H1 (cell line): ENCODE measurements around the gene AFG1L. TPM values are rescaled to one million over a fixed set of nuclear protein-coding genes. Genes with fewer than 3 reads are reported as not detected.

Experiments used
- CTCF ChIA-PET: fragments of 300-600 bp; sonication (Branson Sonifier 250); formaldehyde crosslinking; loops from one replicate; lab custom pipeline; 2021; ENCODE audit not compliant: partially characterized antibody; lab: Charles Lee
- POLR2A ChIA-PET: fragments of 300-600 bp; sonication (Branson Sonifier 250); formaldehyde crosslinking; loops from one replicate; lab custom pipeline; 2021; ENCODE audit warnings: inconsistent platforms; ENCODE audit not compliant: partially characterized antibody; lab: Charles Lee
- DNase-seq, 2 experiments: peaks; one replicate each; pipeline versions ENCODE4 v3.0.0 to v3.0.0-alpha.2; 2010 to 2022; ENCODE audit warnings: low spot score in 2 of 2, low read depth in 1 of 2, mixed read lengths in 1 of 2
- FAIRE-seq: peaks from 2 replicates; lab custom pipeline; 2011; peaks lifted over from hg19 to GRCh38; lab: Jason Lieb, UNC
- H2AFZ ChIP-seq: 2 replicates; pipeline ENCODE4 v1.8.1; 2012; ENCODE audit warnings: low read length, inconsistent platforms
- H2AK5ac ChIP-seq: 2 replicates; pipeline ENCODE4 v1.6.1; 2013; ENCODE audit warnings: low read depth, low read length
- H2BK120ac ChIP-seq: replicated peaks from 2 replicates; pipeline ENCODE3; 2013; ENCODE audit warnings: low read depth, low read length, inconsistent platforms
- H2BK12ac ChIP-seq: 2 replicates; pipeline ENCODE4 v1.6.1; 2013; ENCODE audit warnings: low read depth, low read length
- H2BK15ac ChIP-seq: 2 replicates; pipeline ENCODE4 v1.6.1; 2013; ENCODE audit warnings: low read length
- H2BK20ac ChIP-seq: 2 replicates; pipeline ENCODE4 v1.6.1; 2013; ENCODE audit warnings: low read length
- H2BK5ac ChIP-seq: 2 replicates; pipeline ENCODE4 v1.6.1; 2013; ENCODE audit warnings: low read depth, low read length
- H3K14ac ChIP-seq: 2 replicates; pipeline ENCODE4 v1.6.1; 2013; ENCODE audit warnings: inconsistent platforms; ENCODE audit not compliant: insufficient read length
- H3K18ac ChIP-seq: 2 replicates; pipeline ENCODE4 v1.6.1; 2013; ENCODE audit warnings: low read length; ENCODE audit errors: extremely low read depth
- H3K23ac ChIP-seq: 2 replicates; pipeline ENCODE4 v1.6.1; 2013; ENCODE audit warnings: inconsistent platforms; ENCODE audit not compliant: insufficient read length
- H3K23me2 ChIP-seq: 2 replicates; pipeline ENCODE4 v1.6.1; 2013; ENCODE audit warnings: low read depth, low read length
- H3K27ac ChIP-seq: 2 replicates; pipeline ENCODE4 v1.6.1; 2011; ENCODE audit warnings: low read depth, low read length, inconsistent platforms
- H3K27me3 ChIP-seq, 4 experiments: replicated peaks in 1 of 4; 1 replicate in 1 of 4; 2 replicates in 3 of 4; pipeline versions ENCODE4 v1.6.1 to v1.8.1; 2011 to 2013; ENCODE audit warnings: low read length in 3 of 4, mild to moderate bottlenecking in 3 of 4, inconsistent platforms in 2 of 4, mixed read lengths in 2 of 4, moderate library complexity in 1 of 4; ENCODE audit not compliant: control insufficient read depth in 3 of 4, insufficient read depth in 3 of 4; ENCODE audit errors: extremely low read depth in 1 of 4
- H3K36me3 ChIP-seq, 4 experiments: 2 replicates each; pipeline versions ENCODE4 v1.6.1 to v1.8.1; 2011 to 2013; ENCODE audit warnings: mild to moderate bottlenecking in 4 of 4, low read length in 3 of 4, moderate library complexity in 2 of 4, control low read depth in 1 of 4, inconsistent platforms in 1 of 4; ENCODE audit not compliant: insufficient read depth in 4 of 4, control insufficient read depth in 2 of 4
- H3K4ac ChIP-seq: replicated peaks from 2 replicates; pipeline ENCODE3; 2013; ENCODE audit warnings: low read length, low read depth, mixed read lengths, inconsistent platforms; ENCODE audit not compliant: insufficient read length
- H3K4me1 ChIP-seq, 4 experiments: replicated peaks in 1 of 4; 1 replicate in 1 of 4; 2 replicates in 3 of 4; pipeline versions ENCODE4 v1.6.1 to v1.8.1; 2011 to 2013; ENCODE audit warnings: low read length in 3 of 4, inconsistent platforms in 2 of 4, mixed read lengths in 1 of 4; ENCODE audit not compliant: insufficient read depth in 4 of 4, control insufficient read depth in 3 of 4
- H3K4me2 ChIP-seq, 2 experiments: 2 replicates each; pipeline versions ENCODE4 v1.6.1 to v1.8.1; 2011 to 2013; ENCODE audit warnings: low read depth in 2 of 2, low read length in 2 of 2, control low read depth in 1 of 2, inconsistent platforms in 1 of 2, mild to moderate bottlenecking in 1 of 2; ENCODE audit not compliant: insufficient read depth in 1 of 2
- H3K4me3 ChIP-seq, 4 experiments: fragments of 200-600, 300-600 bp in 1 of 4; sonication (generic), shearing (Covaris generic), sonication (Bioruptor Twin) in 1 of 4; 2 replicates each; pipeline versions ENCODE4 v1.5.1 to v1.8.1; 2011 to 2016; ENCODE audit warnings: low read length in 4 of 4, low read depth in 3 of 4, control low read depth in 2 of 4, inconsistent platforms in 2 of 4, mild to moderate bottlenecking in 2 of 4, mixed read lengths in 1 of 4, moderate library complexity in 1 of 4; ENCODE audit not compliant: insufficient read depth in 2 of 4; ENCODE audit errors: extremely low read depth in 1 of 4
- H3K56ac ChIP-seq: replicated peaks from 2 replicates; pipeline ENCODE3; 2013; ENCODE audit warnings: low read depth, mild to moderate bottlenecking, mixed read lengths, low read length, inconsistent platforms; ENCODE audit not compliant: insufficient read length
- H3K79me1 ChIP-seq: 2 replicates; pipeline ENCODE4 v1.6.1; 2013; ENCODE audit warnings: low read depth, low read length, control low read depth
- H3K79me2 ChIP-seq, 2 experiments: 2 replicates each; pipeline versions ENCODE4 v1.6.1 to v1.8.1; 2012 to 2013; ENCODE audit warnings: low read length in 2 of 2, mild to moderate bottlenecking in 2 of 2, inconsistent platforms in 1 of 2; ENCODE audit not compliant: insufficient read depth in 2 of 2, control insufficient read depth in 1 of 2
- H3K9ac ChIP-seq, 4 experiments: replicated peaks in 1 of 4; 1 replicate in 1 of 4; 2 replicates in 3 of 4; pipeline versions ENCODE4 v1.6.1 to v1.8.1; 2011 to 2013; ENCODE audit warnings: low read depth in 3 of 4, low read length in 3 of 4, control low read depth in 2 of 4, mild to moderate bottlenecking in 2 of 4, moderate library complexity in 2 of 4, inconsistent platforms in 1 of 4; ENCODE audit errors: extremely low read depth in 1 of 4
- H3K9me3 ChIP-seq, 2 experiments: 2 replicates each; pipeline versions ENCODE4 v1.6.1 to v1.8.1; 2012 to 2013; ENCODE audit warnings: mild to moderate bottlenecking in 2 of 2, moderate library complexity in 2 of 2, control low read depth in 1 of 2, inconsistent platforms in 1 of 2, low read depth in 1 of 2, low read length in 1 of 2, mixed read lengths in 1 of 2; ENCODE audit not compliant: insufficient read depth in 2 of 2
- H4K20me1 ChIP-seq, 2 experiments: replicated peaks in 1 of 2; 2 replicates each; pipeline versions ENCODE3 to v1.8.1; 2011 to 2013; ENCODE audit warnings: inconsistent platforms in 2 of 2, low read length in 2 of 2, mild to moderate bottlenecking in 1 of 2; ENCODE audit not compliant: insufficient read depth in 2 of 2, control insufficient read depth in 1 of 2
- H4K5ac ChIP-seq: 2 replicates; pipeline ENCODE4 v1.6.1; 2013; ENCODE audit warnings: low read length, low read depth, mixed read lengths, inconsistent platforms; ENCODE audit not compliant: insufficient read length
- H4K8ac ChIP-seq: 2 replicates; pipeline ENCODE4 v1.8.0; 2013; ENCODE audit warnings: mild to moderate bottlenecking, moderate library complexity, low read length, inconsistent platforms; ENCODE audit not compliant: insufficient read depth; ENCODE audit errors: extremely low read depth
- H4K91ac ChIP-seq: replicated peaks from 2 replicates; pipeline ENCODE3; 2013; ENCODE audit warnings: low read length, mixed read lengths, inconsistent platforms; ENCODE audit not compliant: insufficient read length
- EZH2 ChIP-seq: fragments of 200-600 bp; sonication (generic); IDR thresholded peaks from 2 replicates; pipeline ENCODE4 v1.7.1; 2012; ENCODE audit warnings: low read depth, mild to moderate bottlenecking, moderate library complexity, low read length, inconsistent platforms; ENCODE audit not compliant: severe bottlenecking
- JUND ChIP-seq: IDR thresholded peaks from 2 replicates; pipeline ENCODE4 v1.6.1; 2011; ENCODE audit warnings: mild to moderate bottlenecking, improper control_type of control experiment, low read length
- KDM5A ChIP-seq: fragments of 200-600 bp; IDR thresholded peaks from 2 replicates; pipeline ENCODE4 v1.7.1; 2012; ENCODE audit warnings: mild to moderate bottlenecking, low read length, inconsistent platforms, mixed read lengths
- NANOG ChIP-seq: IDR thresholded peaks from 2 replicates; pipeline ENCODE4 v1.6.1; 2011; ENCODE audit warnings: low read length, low read depth, mild to moderate bottlenecking, inconsistent platforms; ENCODE audit not compliant: insufficient read depth, poor library complexity, severe bottlenecking
- POLR2AphosphoS5 ChIP-seq: IDR thresholded peaks from 2 replicates; pipeline ENCODE4 v1.6.1; 2011; ENCODE audit warnings: low read depth, low read length
- POU5F1 ChIP-seq: IDR thresholded peaks from 2 replicates; pipeline ENCODE4 v1.6.1; 2011; ENCODE audit warnings: low read depth, mild to moderate bottlenecking, low read length, moderate library complexity
- SAP30 ChIP-seq: fragments of 300-600 bp; sonication (generic); IDR thresholded peaks from 2 replicates; pipeline ENCODE4 v1.7.1; 2012; ENCODE audit warnings: low read length, moderate library complexity, mild to moderate bottlenecking, inconsistent platforms; ENCODE audit not compliant: insufficient read depth, insufficient replicate concordance
- SP1 ChIP-seq: IDR thresholded peaks from 2 replicates; pipeline ENCODE4 v1.6.1; 2011; ENCODE audit warnings: low read depth, low read length
- TCF12 ChIP-seq: IDR thresholded peaks from 2 replicates; pipeline ENCODE4 v1.6.1; 2011; ENCODE audit warnings: low read depth, mild to moderate bottlenecking, low read length
- WGBS, 2 experiments: shearing (Covaris generic) in 1 of 2; methylation state at CpG; one replicate each; pipeline versions ENCODE4 v1.1.6 to v1.1.7; 2013 to 2015; ENCODE audit warnings: low lambda C conversion rate in 2 of 2, mixed read lengths in 2 of 2, inconsistent platforms in 1 of 2, low coverage in 1 of 2, missing lambda C conversion rate in 1 of 2; ENCODE audit not compliant: insufficient replicate concordance in 2 of 2, insufficient coverage in 1 of 2, insufficient read length in 1 of 2; ENCODE audit errors: extremely low coverage in 1 of 2, missing lambda C conversion rate in 1 of 2; 5-methylcytosine and 5-hydroxymethylcytosine counted together
- polyA plus RNA-seq, 7 experiments: library from polyadenylated mRNA; depleted of rRNA in 3 of 7; stranded (reverse) in 5 of 7; unstranded in 2 of 7; fragments of >200 nt in 5 of 7; fragments of 200-250 nt in 2 of 7; gene quantifications; 1 replicate in 5 of 7; 2 replicates in 1 of 7; 4 replicates in 1 of 7; pipeline versions ENCODE4 v1.2.1 to v1.2.3, GENCODE V29; 2011 to 2013; ENCODE audit warnings: missing spikeins in 2 of 7, mixed read lengths in 2 of 7
- total RNA-seq: library from RNA; stranded (reverse); fragmentation: NEBNext Ultra II Directional; extraction: Animal tissue kit (Norgen Biotek cat#: 25700); gene quantifications from 2 replicates; pipeline ENCODE4 v1.2.1, GENCODE V29; 2021
- TF ChIP-seq, protein P1 (sequence below): IDR thresholded peaks from 2 replicates; pipeline ENCODE4 v1.6.1; 2012; ENCODE audit warnings: low read length, inconsistent platforms

AFG1L gene
- total and polyA plus RNA-seq, 2 of the 8 experiments (the other 6 are each of a cell fraction or from before 2014, with no cell fraction given): 0.98 to 5.7 TPM

- FAIRE-seq: no peak
- Histone ChIP-seq H3K9me3 (no peaks in the 10 kb centered on the region), H2AK5ac (no peak overlapping the region), H4K5ac (no peak overlapping the region), H3K4me3 (no peak overlapping the region), H2BK120ac (no peak overlapping the region), H3K4ac (no peak overlapping the region), H4K8ac (no peak overlapping the region), H3K79me2 (no peaks in the 10 kb centered on the region)
- TF ChIP-seq SP1 (no peak), POLR2AphosphoS5 (no peak), TCF12 (no peak), POU5F1 (no peak), KDM5A (no peak), SAP30 (no peak), NANOG (no peak), EZH2 (no peak), JUND (no peak)
- TF ChIP-seq, protein P1, sequence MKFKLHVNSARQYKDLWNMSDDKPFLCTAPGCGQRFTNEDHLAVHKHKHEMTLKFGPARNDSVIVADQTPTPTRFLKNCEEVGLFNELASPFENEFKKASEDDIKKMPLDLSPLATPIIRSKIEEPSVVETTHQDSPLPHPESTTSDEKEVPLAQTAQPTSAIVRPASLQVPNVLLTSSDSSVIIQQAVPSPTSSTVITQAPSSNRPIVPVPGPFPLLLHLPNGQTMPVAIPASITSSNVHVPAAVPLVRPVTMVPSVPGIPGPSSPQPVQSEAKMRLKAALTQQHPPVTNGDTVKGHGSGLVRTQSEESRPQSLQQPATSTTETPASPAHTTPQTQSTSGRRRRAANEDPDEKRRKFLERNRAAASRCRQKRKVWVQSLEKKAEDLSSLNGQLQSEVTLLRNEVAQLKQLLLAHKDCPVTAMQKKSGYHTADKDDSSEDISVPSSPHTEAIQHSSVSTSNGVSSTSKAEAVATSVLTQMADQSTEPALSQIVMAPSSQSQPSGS: no peak
- TF ChIP-seq, all 59 proteins: peak for 0
- POLR2A ChIA-PET: no interaction called here
- no peak overlapping the region for H3K23ac ChIP-seq
- H3K14ac ChIP-seq: no peak overlapping the region
- no peak overlapping the region for H4K91ac ChIP-seq
- no peak overlapping the region for H2BK12ac ChIP-seq
- no peak overlapping the region for H2BK5ac ChIP-seq
- CTCF ChIA-PET: interaction anchor here (1.0 to 1.6 kb wide), 4 partner anchors 14 to 324 kb away, joined by 3 to 4 read pairs (median 4); no protein-coding TSS in a partner anchor
- no peak overlapping the region for H2AFZ ChIP-seq
- H3K4me2 ChIP-seq: no peak overlapping the region
- DNase-seq: no peak
- no peak overlapping the region for H3K9ac ChIP-seq
- H3K27me3 ChIP-seq: no peaks in the 10 kb centered on the region
- no peaks in the 10 kb centered on the region for H3K36me3 ChIP-seq
- H3K18ac ChIP-seq: no peak overlapping the region
- H3K4me1 ChIP-seq: no peaks in the 10 kb centered on the region
- no peak overlapping the region for H3K56ac ChIP-seq
- no peak overlapping the region for H2BK15ac ChIP-seq
- H4K20me1 ChIP-seq: no peaks in the 10 kb centered on the region
- WGBS, 2 experiments: 91% methylated on average over 5 of the region's 5 CpGs; no CpG with 5 or more reads in 1 of the 2 experiments
- no peaks in the 10 kb centered on the region for H3K79me1 ChIP-seq
- H3K27ac ChIP-seq: no peak overlapping the region
- H3K23me2 ChIP-seq: no peaks in the 10 kb centered on the region
- no peak overlapping the region for H2BK20ac ChIP-seq
Observed at GRCh38 chr6:108435391-108435790, 140.5 kb downstream of the AFG1L start.
